HepG2 (cell line): ENCODE data around the gene AHRR. TPM values are rescaled to one million over a fixed set of nuclear protein-coding genes. Genes with fewer than 3 reads are reported as not detected.

Experiments
- ATAC-seq: fragments of 200-7000 bp; cut with Tn5 transposase; 3 replicates; pipeline ENCODE4 v1.9.1; 2020; ENCODE audit warnings: mild to moderate bottlenecking, moderate library complexity
- BruUV-seq: library from RNA; stranded (reverse); fragments of 400-500 nt; replicated peaks from 2 replicates; lab custom pipeline; 2021; lab: Mats Ljungman, UMichigan
- CTCF ChIA-PET: fragments of 300-600 bp; formaldehyde crosslinking; extraction: SDS; loops from one replicate; lab custom pipeline; 2021; ENCODE audit warnings: low total read pairs, inconsistent platforms, low intra/inter-chr PET ratio; lab: Yijun Ruan, JAX
- POLR2A ChIA-PET: fragments of 350-600 bp; sonication (Branson Sonifier 250); formaldehyde crosslinking; loops from one replicate; lab custom pipeline; 2020; ENCODE audit warnings: antibody characterized with exemption, inconsistent platforms; lab: Yijun Ruan, JAX
- DNase-seq: peaks from one replicate; pipeline ENCODE4 v3.0.0-alpha.2; 2015; ENCODE audit warnings: low spot score
- FAIRE-seq: peaks from 3 replicates; lab custom pipeline; 2011; peaks lifted over from hg19 to GRCh38; lab: Jason Lieb, UNC
- H2AFZ ChIP-seq: one replicate; pipeline ENCODE4 v1.6.1; 2011; ENCODE audit warnings: low read length, inconsistent platforms
- H3K27ac ChIP-seq: fragments of 300-600 bp; 3 replicates; pipeline ENCODE4 v1.8.0; 2011; ENCODE audit warnings: mixed run types, mild to moderate bottlenecking, mixed read lengths, low read length, inconsistent platforms; ENCODE audit not compliant: insufficient read depth; ENCODE audit errors: extremely low read length
- H3K27me3 ChIP-seq, 2 experiments: fragments of 200-600 bp in 1 of 2; 2 replicates in 1 of 2; 3 replicates in 1 of 2; pipeline versions ENCODE4 v1.6.0 to v1.8.0; 2011; ENCODE audit warnings: low read length in 2 of 2, mild to moderate bottlenecking in 2 of 2, moderate library complexity in 2 of 2, inconsistent platforms in 1 of 2; ENCODE audit not compliant: insufficient read depth in 2 of 2, control insufficient read depth in 1 of 2
- H3K36me3 ChIP-seq, 2 experiments: fragments of 200-600 bp in 1 of 2; replicated peaks in 1 of 2; 2 replicates in 1 of 2; 3 replicates in 1 of 2; pipeline versions ENCODE4 v1.5.1 to v1.8.0; 2011; ENCODE audit warnings: low read length in 2 of 2, inconsistent platforms in 1 of 2; ENCODE audit not compliant: insufficient read depth in 2 of 2, control insufficient read depth in 1 of 2
- H3K4me1 ChIP-seq: 2 replicates; pipeline ENCODE4 v1.5.1; 2012; ENCODE audit warnings: low read length, inconsistent platforms; ENCODE audit not compliant: insufficient read depth
- H3K4me2 ChIP-seq: 2 replicates; pipeline ENCODE4 v1.6.0; 2011; ENCODE audit warnings: low read depth, low read length, inconsistent platforms
- H3K4me3 ChIP-seq, 3 experiments: fragments of 200-600 bp in 1 of 3; sonication (generic), shearing (Covaris generic) in 1 of 3; replicated peaks in 1 of 3; 2 replicates each; pipeline ENCODE4 v1.5.1; 2011 to 2016; ENCODE audit warnings: low read length in 3 of 3, inconsistent platforms in 2 of 3, low read depth in 2 of 3, mild to moderate bottlenecking in 2 of 3, control low read depth in 1 of 3, mixed read lengths in 1 of 3; ENCODE audit not compliant: insufficient read depth in 1 of 3
- H3K79me2 ChIP-seq: one replicate; pipeline ENCODE4 v1.6.1; 2011; ENCODE audit warnings: low read length, inconsistent platforms; ENCODE audit not compliant: insufficient read depth
- H3K9ac ChIP-seq: 2 replicates; pipeline ENCODE4 v1.6.0; 2011; ENCODE audit warnings: mild to moderate bottlenecking, low read depth, low read length, inconsistent platforms; ENCODE audit not compliant: insufficient read depth
- H3K9me3 ChIP-seq: 2 replicates; pipeline ENCODE4 v1.5.1; 2012; ENCODE audit warnings: mild to moderate bottlenecking, low read length
- H4K20me1 ChIP-seq: 2 replicates; pipeline ENCODE4 v1.6.0; 2011; ENCODE audit warnings: inconsistent platforms, mild to moderate bottlenecking, low read length, moderate library complexity; ENCODE audit not compliant: insufficient read depth
- DPF2 ChIP-seq: sonication (generic); formaldehyde crosslinking; IDR thresholded peaks from 2 replicates; pipeline ENCODE4 v1.4.0; 2020; ENCODE audit warnings: mild to moderate bottlenecking, low read depth, missing genetic modification reagents, borderline replicate concordance
- ETV6 ChIP-seq: sonication (generic); formaldehyde crosslinking; conservative IDR thresholded peaks from 2 replicates; pipeline ENCODE4 v1.4.0; 2020; ENCODE audit warnings: missing genetic modification reagents
- MTA3 ChIP-seq: sonication (generic); formaldehyde crosslinking; IDR thresholded peaks from 2 replicates; pipeline ENCODE4 v1.4.0; 2020; ENCODE audit warnings: missing genetic modification reagents
- MTF2 ChIP-seq: sonication (generic); formaldehyde crosslinking; IDR thresholded peaks from 2 replicates; pipeline ENCODE4 v1.5.0; 2020; ENCODE audit warnings: missing genetic modification reagents, borderline replicate concordance
- MXD1 ChIP-seq: sonication (generic); formaldehyde crosslinking; IDR thresholded peaks from 2 replicates; pipeline ENCODE4 v1.4.0; 2020; ENCODE audit warnings: mild to moderate bottlenecking, missing genetic modification reagents
- NRL ChIP-seq: sonication (generic); formaldehyde crosslinking; IDR thresholded peaks from 2 replicates; pipeline ENCODE4 v1.5.0; 2020; ENCODE audit warnings: missing genetic modification reagents, mild to moderate bottlenecking, moderate library complexity, borderline replicate concordance
- SMC3 ChIP-seq: IDR thresholded peaks from 2 replicates; pipeline ENCODE4 v1.6.1; 2011; ENCODE audit warnings: low read length, improper control_type of control experiment
- SMYD3 ChIP-seq: sonication (generic); formaldehyde crosslinking; IDR thresholded peaks from 2 replicates; pipeline ENCODE4 v1.8.1; 2023; ENCODE audit warnings: mild to moderate bottlenecking, missing genetic modification reagents
- STAT6 ChIP-seq: sonication (generic); formaldehyde crosslinking; IDR thresholded peaks from 2 replicates; pipeline ENCODE4 v1.4.0; 2020; ENCODE audit warnings: missing genetic modification reagents, mild to moderate bottlenecking, borderline replicate concordance
- TRAFD1 ChIP-seq: sonication (generic); formaldehyde crosslinking; IDR thresholded peaks from 2 replicates; pipeline ENCODE4 v1.5.1; 2020; ENCODE audit warnings: missing genetic modification reagents, mild to moderate bottlenecking, borderline replicate concordance
- U2AF1 ChIP-seq: fragments of 200-400 bp; formaldehyde crosslinking; optimal IDR thresholded peaks from 2 replicates; pipeline ENCODE3; 2017; ENCODE audit warnings: mild to moderate bottlenecking, low read depth, low read length
- ZNF326 ChIP-seq: sonication (generic); formaldehyde crosslinking; IDR thresholded peaks from 2 replicates; pipeline ENCODE4 v1.4.0; 2020; ENCODE audit warnings: missing genetic modification reagents, borderline replicate concordance
- ZNF549 ChIP-seq: sonication (generic); formaldehyde crosslinking; IDR thresholded peaks from 2 replicates; pipeline ENCODE4 v1.5.0; 2020; ENCODE audit warnings: missing genetic modification reagents
- ZNF597 ChIP-seq: sonication (generic); formaldehyde crosslinking; IDR thresholded peaks from 2 replicates; pipeline ENCODE4 v1.5.0; 2020; ENCODE audit warnings: missing genetic modification reagents
- ZNF615 ChIP-seq: sonication (generic); formaldehyde crosslinking; IDR thresholded peaks from 2 replicates; pipeline ENCODE4 v1.5.0; 2020; ENCODE audit warnings: mild to moderate bottlenecking, missing genetic modification reagents, borderline replicate concordance
- ZNF691 ChIP-seq: sonication (generic); formaldehyde crosslinking; IDR thresholded peaks from 2 replicates; pipeline ENCODE4 v1.4.0; 2020; ENCODE audit warnings: missing genetic modification reagents, low read depth, mild to moderate bottlenecking, borderline replicate concordance
- WGBS: methylation state at CpG from one replicate; pipeline ENCODE4 v1.1.6; 2017; ENCODE audit warnings: low lambda C conversion rate; 5-methylcytosine and 5-hydroxymethylcytosine counted together
- in situ Hi-C: cut with HindIII; loops from 2 replicates; pipeline ENCODE4 v1.10.0; 2017; ENCODE audit warnings: low pct_unique_long_range_greater_than_20kb; ENCODE audit not compliant: extremely low pct_ligation_motif_present
- intact Hi-C: fragments of 100-400 bp; cut with micrococcal nuclease; formaldehyde crosslinking; loops from one replicate; pipeline ENCODE4 v1.10.0; 2022; ENCODE audit not compliant: unreplicated experiment
- polyA plus RNA-seq, 8 experiments: library from polyadenylated mRNA; depleted of rRNA in 3 of 8; stranded (reverse) in 7 of 8; unstranded in 1 of 8; fragments of >200 nt; fragmentation: Illumina TruSeq in 4 of 8; extraction: Trizol in 4 of 8; gene quantifications; 2 replicates each; pipeline versions ENCODE4 v1.2.1 to v1.2.3, GENCODE V29; 2011 to 2016; ENCODE audit warnings: low read depth in 4 of 8, missing spikeins in 1 of 8, mixed read lengths in 1 of 8; ENCODE audit not compliant: insufficient read depth in 1 of 8
- total RNA-seq, 5 experiments: library from RNA; depleted of rRNA; stranded (reverse); fragments of >200 nt; fragmentation: Illumina TruSeq; extraction: Trizol; gene quantifications; 2 replicates each; pipeline ENCODE4 v1.2.3, GENCODE V29; 2016; ENCODE audit warnings: low read depth in 1 of 5

AHRR gene
- total and polyA plus RNA-seq, 2 of the 13 experiments (the other 11 are each of a cell fraction or from before 2014, with no cell fraction given): 0.28 to 0.35 TPM

GRCh38 chr5:431711-432050 lies 110.2 kb downstream of the AHRR start:
- Histone ChIP-seq H3K9ac (no peak overlapping the region), H3K4me2 (no peak overlapping the region), H2AFZ (no peak overlapping the region), H3K9me3 (no peaks in the 10 kb centered on the region), H4K20me1 (no peaks in the 10 kb centered on the region), H3K36me3 (no peaks in the 10 kb centered on the region), H3K79me2 (no peaks in the 10 kb centered on the region), H3K4me1 (peaks cover 10% of the 10 kb centered on the region), H3K27ac (no peak overlapping the region), H3K4me3 (no peak overlapping the region), H3K27me3 (no peaks in the 10 kb centered on the region)
- in situ Hi-C loops (no loop called here), intact Hi-C loops (loop anchor here (5.0 kb wide), 1 partner anchor 114 kb away; no protein-coding TSS in a partner anchor)
- FAIRE-seq (no peak), ATAC-seq (no peak), DNase-seq (no peak)
- POLR2A ChIA-PET: interaction anchor here (1.0 kb wide), 1 partner anchor 11 kb away, joined by 3 read pairs; the partner anchor contains the start of gene EXOC3
- TF ChIP-seq ZNF597 (no peak), DPF2 (no peak), MXD1 (CRISPR knock-in tag) (no peak), U2AF1 (no peak), STAT6 (no peak), ZNF615 (no peak), MTA3 (CRISPR knock-in tag) (no peak), ZNF549 (no peak), NRL (no peak), SMC3 (no peak), TRAFD1 (CRISPR knock-in tag) (no peak), ZNF691 (CRISPR knock-in tag) (no peak), SMYD3 (CRISPR knock-in tag) (no peak), ZNF326 (CRISPR knock-in tag) (no peak), ETV6 (no peak), MTF2 (CRISPR knock-in tag) (no peak)
- no TSS peak for BruUV-seq
- CTCF ChIA-PET: no interaction called here
- 60% methylated on average over 3 of the region's 4 CpGs for WGBS
